Stomach (tissue), 4 donors: ENCODE measurements around the gene FLT1.

Experiments used
- POLR2A ChIP-seq, 4 donors: fragments of 450-650 bp; IDR thresholded peaks; one replicate each; pipeline ENCODE4 v1.6.1; 2016; ENCODE audit warnings: antibody characterized with exemption in 4 of 4, control low read depth in 2 of 4, mild to moderate bottlenecking in 1 of 4, moderate library complexity in 1 of 4
- POLR2AphosphoS5 ChIP-seq, 3 donors: sonication (generic); formaldehyde crosslinking; IDR thresholded peaks; one replicate each; pipeline ENCODE4 v1.6.1; 2016; ENCODE audit warnings: antibody characterized with exemption in 3 of 3
- TF ChIP-seq, protein P1 (sequence below), 7 experiments: fragments of 450-650 bp in 4 of 7; fragments of 200-600 bp in 3 of 7; sonication (generic) in 3 of 7; IDR thresholded peaks; one replicate each; pipeline ENCODE4 v1.5.1; 2016 to 2019; ENCODE audit warnings: antibody characterized with exemption in 7 of 7, control low read depth in 2 of 7, mild to moderate bottlenecking in 1 of 7

DNA sequence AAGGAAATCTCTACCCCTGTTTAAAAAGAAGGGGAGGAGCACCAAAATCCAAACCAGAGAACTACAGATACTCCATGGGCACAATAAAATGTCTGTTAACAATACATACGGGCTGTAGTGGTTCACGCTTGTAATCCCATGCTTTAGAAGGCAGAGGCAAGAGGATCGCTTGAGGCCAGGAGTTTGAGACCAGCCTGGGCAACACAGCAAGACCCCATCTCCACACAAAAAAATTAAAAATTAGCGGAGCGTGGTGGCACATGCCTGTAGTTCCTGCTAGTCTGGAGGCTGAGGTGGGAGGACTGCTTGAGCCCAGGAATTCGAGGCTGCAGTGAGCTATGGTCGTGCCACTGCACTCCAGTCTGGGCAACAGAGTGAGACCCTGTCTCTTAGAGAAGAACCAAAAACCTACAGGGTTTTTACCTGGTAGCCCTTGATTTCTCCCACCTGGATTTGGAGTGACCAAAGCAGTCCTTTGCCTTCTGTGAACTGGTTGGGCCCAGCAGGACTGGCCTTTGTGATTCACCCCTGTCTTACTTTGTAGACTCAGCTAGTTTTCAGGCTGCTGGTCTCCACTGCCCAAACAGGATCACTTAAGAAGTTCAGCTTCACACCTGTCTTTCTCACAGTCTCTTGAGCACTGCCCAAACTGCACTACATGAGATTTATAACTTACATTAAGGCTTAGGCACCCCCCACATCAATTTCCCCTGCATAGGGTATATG, 38.7 kb upstream of the FLT1 start:
- TF ChIP-seq, protein P1, sequence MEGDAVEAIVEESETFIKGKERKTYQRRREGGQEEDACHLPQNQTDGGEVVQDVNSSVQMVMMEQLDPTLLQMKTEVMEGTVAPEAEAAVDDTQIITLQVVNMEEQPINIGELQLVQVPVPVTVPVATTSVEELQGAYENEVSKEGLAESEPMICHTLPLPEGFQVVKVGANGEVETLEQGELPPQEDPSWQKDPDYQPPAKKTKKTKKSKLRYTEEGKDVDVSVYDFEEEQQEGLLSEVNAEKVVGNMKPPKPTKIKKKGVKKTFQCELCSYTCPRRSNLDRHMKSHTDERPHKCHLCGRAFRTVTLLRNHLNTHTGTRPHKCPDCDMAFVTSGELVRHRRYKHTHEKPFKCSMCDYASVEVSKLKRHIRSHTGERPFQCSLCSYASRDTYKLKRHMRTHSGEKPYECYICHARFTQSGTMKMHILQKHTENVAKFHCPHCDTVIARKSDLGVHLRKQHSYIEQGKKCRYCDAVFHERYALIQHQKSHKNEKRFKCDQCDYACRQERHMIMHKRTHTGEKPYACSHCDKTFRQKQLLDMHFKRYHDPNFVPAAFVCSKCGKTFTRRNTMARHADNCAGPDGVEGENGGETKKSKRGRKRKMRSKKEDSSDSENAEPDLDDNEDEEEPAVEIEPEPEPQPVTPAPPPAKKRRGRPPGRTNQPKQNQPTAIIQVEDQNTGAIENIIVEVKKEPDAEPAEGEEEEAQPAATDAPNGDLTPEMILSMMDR (IDR thresholded peaks at IDR 0.05), result no peak
- TF ChIP-seq POLR2A (IDR thresholded peaks at IDR 0.05), result no peak
- no peak for TF ChIP-seq POLR2AphosphoS5 (IDR thresholded peaks at IDR 0.05)
